Spinal cord (tissue), 10 donors: ENCODE results near the gene CFAP74. TPM values are rescaled to one million over a fixed set of nuclear protein-coding genes. Genes with fewer than 3 reads are reported as not detected.
"Not testable (repeated sequence)": the region's sequence is repeated elsewhere in the genome, so short reads cannot be mapped to it uniquely, and the experiment has no call there.

Experiments used
- DNase-seq, 6 donors: peaks; one replicate each; pipeline versions ENCODE4 v3.0.0 to v3.0.0-alpha.2; 2013 to 2015; ENCODE audit warnings: low spot score in 6 of 6, low read depth in 4 of 6
- H3K27ac ChIP-seq: one replicate; pipeline ENCODE4 v1.5.1; 2013; ENCODE audit warnings: low read depth, low read length, control low read depth
- H3K27me3 ChIP-seq: one replicate; pipeline ENCODE4 v1.6.1; 2013; ENCODE audit warnings: low read length; ENCODE audit not compliant: control insufficient read depth, insufficient read depth
- H3K36me3 ChIP-seq: one replicate; pipeline ENCODE4 v1.6.1; 2013; ENCODE audit warnings: low read length; ENCODE audit not compliant: control insufficient read depth, insufficient read depth
- H3K4me1 ChIP-seq: one replicate; pipeline ENCODE4 v1.6.1; 2013; ENCODE audit warnings: low read length; ENCODE audit not compliant: control insufficient read depth, insufficient read depth
- H3K4me3 ChIP-seq: one replicate; pipeline ENCODE4 v1.5.1; 2013; ENCODE audit warnings: low read depth, low read length, control low read depth
- H3K9me3 ChIP-seq: one replicate; pipeline ENCODE4 v1.6.1; 2013; ENCODE audit warnings: low read length; ENCODE audit not compliant: control insufficient read depth, insufficient read depth
- WGBS: methylation state at CpG from one replicate; pipeline ENCODE4 v1.1.5; 2013; ENCODE audit warnings: missing lambda C conversion rate; ENCODE audit not compliant: insufficient coverage; 5-methylcytosine and 5-hydroxymethylcytosine counted together
- polyA plus RNA-seq, 2 donors: library from polyadenylated mRNA; unstranded; fragments of 120-200 nt; gene quantifications; one replicate each; pipeline ENCODE4 v1.2.1, GENCODE V29; 2013; ENCODE audit not compliant: insufficient read length in 2 of 2
- total RNA-seq, 2 donors: library from RNA; depleted of rRNA in 1 of 2; stranded (reverse); fragments of 120-200 nt in 1 of 2; fragments of >200 nt in 1 of 2; gene quantifications; one replicate each; pipeline versions ENCODE4 v1.2.3 to v1.2.4, GENCODE V29; 2013 to 2014
- donor health status: healthy.

Gene CFAP74
- total and polyA plus RNA-seq, 4 donors = 0.59 to 5.6 (median 4.6) TPM

DNA sequence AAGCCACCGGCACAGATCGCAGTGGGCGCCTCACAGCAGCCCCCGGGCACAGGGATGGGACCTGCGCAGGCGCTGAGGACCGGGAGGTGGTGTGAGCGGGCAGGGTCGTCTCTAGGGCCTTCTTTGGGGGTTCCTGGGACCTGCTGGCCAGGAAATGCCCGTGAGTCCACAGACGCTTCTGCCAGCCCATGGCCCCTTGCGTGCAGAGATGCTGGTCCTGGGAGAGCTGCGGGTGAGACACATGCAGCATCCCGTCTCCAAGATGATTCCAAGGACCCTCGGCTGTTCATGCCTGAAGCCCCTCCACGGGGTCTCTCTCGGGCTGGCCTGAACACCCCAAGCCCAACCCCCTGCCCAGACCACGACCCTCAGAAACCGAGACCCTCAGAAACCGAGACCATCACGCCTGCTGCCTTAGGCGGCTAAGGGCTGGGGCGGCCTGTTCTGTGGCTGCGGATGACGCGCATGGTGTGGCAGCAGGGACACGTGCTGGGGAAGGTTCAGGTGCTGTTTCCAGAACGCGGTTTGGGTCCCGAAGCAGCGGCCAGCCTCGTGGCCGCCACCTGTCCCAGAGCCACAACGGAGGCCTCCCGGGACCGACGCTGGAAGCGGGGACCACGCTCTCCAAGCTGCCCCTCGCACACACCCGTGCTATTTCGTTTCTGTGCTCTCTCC, 23.0 kb downstream of the CFAP74 start:
- 95% methylated on average over 42 of the region's 42 CpGs for WGBS
- H3K27ac ChIP-seq = no peak overlapping the region
- H3K4me1 ChIP-seq = peaks cover 12% of the 10 kb centered on the region
- no peak for DNase-seq
- no peak overlapping the region for H3K4me3 ChIP-seq
- peaks cover 8% of the 10 kb centered on the region for H3K36me3 ChIP-seq
- peaks cover 2% of the 10 kb centered on the region for H3K27me3 ChIP-seq
- H3K9me3 ChIP-seq = no peaks in the 10 kb centered on the region

DNA sequence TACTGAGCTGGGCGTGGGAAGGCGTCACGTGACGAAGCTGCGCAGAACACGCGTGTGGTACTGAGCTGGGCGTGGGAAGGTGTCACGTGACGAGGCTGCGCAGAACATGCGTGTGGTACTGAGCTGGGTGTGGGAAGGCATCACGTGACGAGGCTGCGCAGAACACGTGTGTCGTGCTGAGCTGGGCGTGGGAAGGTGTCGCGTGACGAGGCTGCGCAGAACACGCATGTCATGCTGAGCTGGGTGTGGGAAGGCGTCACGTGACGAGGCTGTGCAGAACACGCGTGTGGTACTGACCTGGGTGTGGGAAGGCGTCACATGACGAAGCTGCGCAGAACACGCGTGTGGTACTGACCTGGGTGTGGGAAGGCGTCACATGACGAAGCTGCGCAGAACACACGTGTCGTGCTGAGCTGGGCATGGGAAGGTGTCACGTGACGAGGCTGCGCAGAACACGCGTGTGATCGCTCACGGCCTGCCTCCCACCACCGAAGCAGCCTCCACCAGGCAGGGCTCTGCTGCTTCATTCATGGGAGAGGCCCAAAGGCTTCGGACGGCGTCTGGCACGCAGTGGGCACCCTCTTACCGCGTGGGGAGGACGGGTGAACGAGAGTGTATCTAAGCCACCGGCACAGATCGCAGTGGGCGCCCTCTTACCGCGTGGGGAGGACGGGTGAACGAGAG, 24.0 kb downstream of the CFAP74 start:
- H3K4me1 ChIP-seq = peaks cover 12% of the 10 kb centered on the region
- no peak overlapping the region for H3K27ac ChIP-seq
- H3K9me3 ChIP-seq = no peaks in the 10 kb centered on the region
- peaks cover 2% of the 10 kb centered on the region for H3K36me3 ChIP-seq
- H3K27me3 ChIP-seq = peaks cover 2% of the 10 kb centered on the region
- H3K4me3 ChIP-seq = no peak overlapping the region
- DNase-seq = no peak
- 97% methylated on average over 38 of the region's 61 CpGs for WGBS

DNA sequence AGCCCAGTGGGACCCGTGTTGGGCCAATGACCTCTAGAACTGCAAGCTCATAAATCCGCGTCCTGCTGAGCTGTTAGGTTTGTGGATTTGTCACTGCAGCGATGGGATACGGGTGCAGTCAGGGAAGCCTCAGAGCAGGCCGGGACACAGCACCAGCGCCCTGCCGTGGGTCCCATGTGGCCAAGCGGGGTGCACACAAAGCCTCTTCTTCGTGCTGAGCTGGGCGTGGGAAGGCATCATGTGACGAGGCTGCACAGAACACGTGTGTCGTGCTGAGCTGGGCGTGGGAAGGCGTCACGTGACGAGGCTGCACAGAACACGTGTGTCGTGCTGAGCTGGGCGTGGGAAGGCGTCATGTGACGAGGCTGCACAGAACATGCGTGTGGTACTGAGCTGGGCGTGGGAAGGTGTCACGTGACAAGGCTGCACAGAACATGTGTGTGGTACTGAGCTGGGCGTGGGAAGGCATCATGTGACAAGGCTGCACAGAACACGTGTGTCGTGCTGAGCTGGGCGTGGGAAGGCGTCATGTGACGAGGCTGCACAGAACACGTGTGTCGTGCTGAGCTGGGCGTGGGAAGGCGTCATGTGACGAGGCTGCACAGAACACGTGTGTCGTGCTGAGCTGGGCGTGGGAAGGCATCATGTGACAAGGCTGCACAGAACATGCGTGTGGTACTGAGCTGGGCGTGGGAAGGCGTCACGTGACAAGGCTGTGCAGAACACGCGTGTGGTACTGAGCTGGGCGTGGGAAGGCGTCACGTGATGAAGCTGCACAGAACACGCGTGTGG, 24.7 kb downstream of the CFAP74 start:
- not testable (repeated sequence) for H3K9me3 ChIP-seq, H3K27me3 ChIP-seq, H3K36me3 ChIP-seq, DNase-seq, H3K4me3 ChIP-seq, H3K27ac ChIP-seq
- H3K4me1 ChIP-seq = peaks cover 12% of the 10 kb centered on the region
- WGBS = 92% methylated on average over 40 of the region's 51 CpGs

DNA sequence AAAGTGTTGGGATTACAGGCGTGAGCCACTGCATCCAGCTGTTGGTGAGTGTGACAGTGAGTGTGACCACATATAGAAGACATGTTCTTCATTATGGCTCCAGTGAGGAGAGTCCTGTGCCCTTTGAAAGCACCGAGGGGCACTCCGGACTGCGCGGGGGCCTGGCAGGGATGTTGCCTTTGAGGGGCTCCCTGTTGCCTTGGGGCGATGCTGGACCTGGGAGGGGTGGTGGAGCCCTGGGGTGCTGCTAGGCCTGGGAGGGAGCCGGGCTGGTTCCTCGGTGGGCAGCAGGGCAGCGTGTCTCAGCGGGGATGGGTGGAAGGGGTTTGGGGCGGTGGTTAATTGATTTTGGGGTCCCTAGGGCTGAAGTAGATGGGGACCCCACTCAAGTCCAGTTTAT, 25.5 kb downstream of the CFAP74 start:
- peaks cover 8% of the 10 kb centered on the region for H3K4me1 ChIP-seq
- peaks cover 2% of the 10 kb centered on the region for H3K27me3 ChIP-seq
- no peaks in the 10 kb centered on the region for H3K9me3 ChIP-seq
- H3K4me3 ChIP-seq = no peak overlapping the region
- H3K27ac ChIP-seq = no peak overlapping the region
- peaks cover 9% of the 10 kb centered on the region for H3K36me3 ChIP-seq
- 81% methylated on average over 11 of the region's 11 CpGs for WGBS
- DNase-seq = no peak

DNA sequence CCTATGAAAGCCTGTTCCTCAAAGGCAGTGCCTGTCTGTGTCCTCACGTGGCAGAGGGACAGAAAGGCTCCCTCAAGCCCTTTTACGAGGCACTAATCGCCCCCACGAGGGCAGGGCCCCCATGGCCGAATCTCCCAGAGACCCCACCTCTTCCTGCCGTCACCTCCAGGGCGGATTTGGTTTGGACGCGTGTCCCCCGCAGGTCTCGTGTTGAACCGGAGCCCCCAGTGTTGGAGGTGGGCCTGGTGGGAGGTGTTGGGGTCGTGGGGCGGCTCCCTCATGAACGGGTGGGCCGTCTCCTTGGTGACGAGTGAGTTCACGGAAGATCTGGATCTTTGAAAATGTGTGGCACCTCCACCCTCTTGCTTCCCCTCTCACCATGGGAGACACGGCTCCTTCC, 27.6 kb downstream of the CFAP74 start:
- WGBS = 75% methylated on average over 6 of the region's 19 CpGs
- Histone ChIP-seq H3K9me3 (no peaks in the 10 kb centered on the region), H3K36me3 (peaks cover 15% of the 10 kb centered on the region), H3K27ac (no peak overlapping the region), H3K4me3 (no peak overlapping the region), H3K27me3 (peaks cover 4% of the 10 kb centered on the region), H3K4me1 (no peaks in the 10 kb centered on the region)
- DNase-seq = no peak

DNA sequence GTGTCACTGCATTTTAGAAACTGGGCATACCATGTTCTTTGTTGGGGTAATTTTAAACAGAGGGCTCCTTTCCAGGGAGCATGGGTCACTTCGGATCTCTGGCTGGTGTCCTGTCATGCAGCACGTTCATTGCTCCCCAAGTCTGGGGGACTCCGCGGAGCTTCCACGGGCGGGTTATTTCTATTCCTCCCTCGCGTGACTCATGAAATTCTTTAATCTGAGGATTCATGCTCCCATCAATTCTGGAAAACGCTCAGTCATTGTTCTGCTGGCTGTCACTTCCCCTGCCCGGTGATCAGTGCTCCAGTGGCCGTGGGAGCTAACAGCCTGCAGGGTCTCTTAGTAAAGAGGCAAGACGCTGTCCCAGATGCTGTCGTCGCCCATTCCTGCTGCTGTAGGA, 28.1 kb downstream of the CFAP74 start:
- H3K36me3 ChIP-seq = peaks cover 16% of the 10 kb centered on the region
- WGBS = 78% methylated on average over 14 of the region's 14 CpGs

DNA sequence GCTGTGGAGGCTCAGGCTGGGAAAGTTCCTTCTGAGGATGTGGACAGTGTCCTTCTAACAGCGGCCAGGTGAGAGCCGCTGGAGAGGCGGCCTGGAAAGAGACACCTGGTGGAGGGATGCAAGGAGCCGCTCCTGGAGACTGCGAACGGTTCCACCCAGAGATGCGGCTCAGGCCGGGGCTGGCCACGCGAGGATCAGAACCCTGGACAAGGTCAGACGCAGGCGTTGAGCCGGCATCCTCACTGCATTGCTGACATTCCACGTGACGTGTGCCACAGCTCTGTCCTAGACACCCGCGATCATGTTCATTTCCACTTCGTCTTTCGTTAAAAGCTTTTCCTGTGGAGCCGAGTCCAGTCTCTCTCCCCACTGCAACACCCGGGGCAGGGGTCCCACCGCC, 28.8 kb downstream of the CFAP74 start:
- H3K4me3 ChIP-seq = no peak overlapping the region
- no peaks in the 10 kb centered on the region for H3K9me3 ChIP-seq
- WGBS = 88% methylated on average over 20 of the region's 22 CpGs
- peaks cover 23% of the 10 kb centered on the region for H3K36me3 ChIP-seq
- DNase-seq = no peak
- H3K27me3 ChIP-seq = peaks cover 4% of the 10 kb centered on the region
- no peak overlapping the region for H3K27ac ChIP-seq
- H3K4me1 ChIP-seq = peaks cover 8% of the 10 kb centered on the region

More for the DNA sequence above, 28.1 kb downstream of the CFAP74 start:
- peaks cover 4% of the 10 kb centered on the region for H3K27me3 ChIP-seq
- DNase-seq = no peak
- H3K4me3 ChIP-seq = no peak overlapping the region
- H3K27ac ChIP-seq = no peak overlapping the region
- H3K4me1 ChIP-seq = peaks cover 4% of the 10 kb centered on the region
- no peaks in the 10 kb centered on the region for H3K9me3 ChIP-seq

DNA sequence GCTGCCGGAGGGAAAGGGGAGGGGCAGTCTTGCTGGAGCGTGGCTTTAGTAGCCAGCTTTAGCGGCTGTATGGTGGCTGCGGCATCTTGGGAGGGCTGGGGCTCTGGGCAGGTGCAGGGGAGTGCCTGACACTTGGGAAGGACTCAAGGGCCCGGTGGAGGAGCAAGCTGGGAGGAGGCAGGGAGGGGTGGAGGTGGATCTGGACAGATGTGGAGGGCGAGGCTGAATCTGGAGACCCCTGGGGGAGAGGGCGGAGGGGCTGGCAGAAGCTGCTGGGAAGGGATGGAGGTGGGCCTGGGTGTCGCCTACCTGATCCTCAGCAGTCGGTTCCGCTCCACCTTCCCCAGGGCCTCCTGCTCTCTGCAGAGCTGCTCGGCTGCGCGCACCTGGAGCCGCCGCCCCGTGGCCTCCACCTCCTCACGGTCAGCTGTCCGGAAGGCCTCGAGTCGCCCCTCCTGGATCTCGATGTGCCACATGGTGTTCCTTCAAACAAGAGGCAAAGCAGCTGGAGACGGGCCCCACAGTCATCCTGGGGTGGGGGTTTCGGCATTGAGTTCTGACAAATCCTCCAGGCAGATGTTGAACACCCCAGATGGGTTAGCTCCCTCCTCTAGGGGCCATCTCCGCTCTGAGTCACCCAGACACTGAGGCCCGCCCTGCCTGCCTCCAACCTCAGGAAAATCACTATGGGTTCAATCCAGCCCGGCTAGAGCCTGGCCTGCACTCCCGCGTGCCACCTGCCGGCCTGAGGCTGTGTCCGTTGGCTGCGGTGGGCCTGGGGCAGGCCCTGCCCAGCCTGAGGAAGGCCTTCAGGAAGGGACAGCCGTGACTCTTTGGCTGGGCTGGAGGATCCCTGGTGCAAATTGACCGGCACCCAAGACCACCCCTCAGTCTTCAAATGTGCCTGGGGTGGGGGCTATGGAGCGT, 29.6 kb downstream of the CFAP74 start:
- no peak for DNase-seq
- Histone ChIP-seq H3K27ac (no peak overlapping the region), H3K27me3 (peaks cover 4% of the 10 kb centered on the region), H3K4me1 (peaks cover 8% of the 10 kb centered on the region), H3K9me3 (no peaks in the 10 kb centered on the region), H3K4me3 (no peak overlapping the region), H3K36me3 (peaks cover 23% of the 10 kb centered on the region)
- WGBS = 82% methylated on average over 34 of the region's 34 CpGs
